OCI-LY3 (cell line): ENCODE results near the gene TMEM260.

ENCODE experiments used
- H2AFZ ChIP-seq: fragments of 200-600, 300-600 bp; shearing (Covaris generic); 2 replicates; pipeline ENCODE4 v1.6.0; 2014; ENCODE audit warnings: antibody characterized with exemption, low read depth, low read length
- H3K27ac ChIP-seq: fragments of 200-600, 300-600 bp; sonication (generic); 2 replicates; pipeline ENCODE4 v1.5.1; 2014; ENCODE audit warnings: mild to moderate bottlenecking, low read length, moderate library complexity, mixed read lengths
- H3K27me3 ChIP-seq: fragments of 200-600, 300-600 bp; sonication (generic); 2 replicates; pipeline ENCODE4 v1.6.1; 2014; ENCODE audit warnings: low read depth, low read length, mixed read lengths
- H3K36me3 ChIP-seq: fragments of 200-600, 300-600 bp; sonication (generic); replicated peaks from 2 replicates; pipeline ENCODE3; 2014; ENCODE audit warnings: low read depth, low read length, mixed read lengths
- H3K4me1 ChIP-seq: fragments of 300-600, 200-600 bp; sonication (generic); 2 replicates; pipeline ENCODE4 v1.6.1; 2014; ENCODE audit warnings: low read length, mixed read lengths
- H3K4me2 ChIP-seq: fragments of 200-600, 300-600 bp; sonication (generic); 2 replicates; pipeline ENCODE4 v1.6.1; 2014; ENCODE audit warnings: low read length, mixed read lengths
- H3K4me3 ChIP-seq: fragments of 300-600, 200-600 bp; sonication (generic); 2 replicates; pipeline ENCODE4 v1.5.1; 2014; ENCODE audit warnings: antibody characterized with exemption, mild to moderate bottlenecking, low read length, moderate library complexity
- H3K79me2 ChIP-seq: fragments of 300-600, 200-600 bp; shearing (Covaris generic); 2 replicates; pipeline ENCODE4 v1.6.1; 2014; ENCODE audit warnings: mild to moderate bottlenecking, low read length, mixed read lengths
- H3K9ac ChIP-seq: fragments of 300-600, 200-600 bp; shearing (Covaris generic); 2 replicates; pipeline ENCODE4 v1.6.0; 2014; ENCODE audit warnings: mild to moderate bottlenecking, low read length, moderate library complexity
- H3K9me3 ChIP-seq: fragments of 200-600, 300-600 bp; shearing (Covaris generic); 2 replicates; pipeline ENCODE4 v1.6.1; 2014; ENCODE audit warnings: low read length, mixed read lengths; ENCODE audit not compliant: insufficient read depth
- H4K20me1 ChIP-seq: fragments of 200-600, 300-600 bp; sonication (generic); 2 replicates; pipeline ENCODE4 v1.6.1; 2016; ENCODE audit warnings: low read length, mixed read lengths; ENCODE audit not compliant: insufficient read depth
- EZH2phosphoT487 ChIP-seq: fragments of 200-600 bp; shearing (Covaris generic); IDR thresholded peaks from 2 replicates; pipeline ENCODE4 v1.6.1; 2018; ENCODE audit warnings: antibody characterized with exemption, mixed run types, low read depth
- TF ChIP-seq, protein P1 (sequence below): fragments of 200-600, 300-600 bp; sonication (generic); IDR thresholded peaks from 2 replicates; pipeline ENCODE4 v1.5.1; 2014; ENCODE audit warnings: antibody characterized with exemption, low read length, low read depth

Gene TMEM260

DNA sequence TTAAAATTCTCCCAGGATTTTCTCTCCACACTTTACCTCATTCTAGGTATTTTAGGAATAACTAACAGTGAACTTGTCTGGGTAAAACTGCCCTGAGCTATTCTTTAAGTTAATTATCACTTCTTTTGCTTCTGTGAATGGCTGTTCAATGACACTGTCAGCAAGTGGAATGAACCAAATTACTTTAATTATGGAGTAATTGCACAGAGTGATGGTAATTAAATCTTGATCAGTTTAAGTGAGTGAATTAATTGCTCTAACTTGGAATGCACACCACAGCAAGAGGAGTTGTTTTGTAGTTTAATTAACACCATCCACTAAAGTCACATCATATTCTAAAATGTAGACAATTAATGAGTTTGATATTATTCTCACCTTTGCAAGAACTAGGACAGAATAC lies 36.2 kb upstream of the TMEM260 start:
- TF ChIP-seq, protein P1, sequence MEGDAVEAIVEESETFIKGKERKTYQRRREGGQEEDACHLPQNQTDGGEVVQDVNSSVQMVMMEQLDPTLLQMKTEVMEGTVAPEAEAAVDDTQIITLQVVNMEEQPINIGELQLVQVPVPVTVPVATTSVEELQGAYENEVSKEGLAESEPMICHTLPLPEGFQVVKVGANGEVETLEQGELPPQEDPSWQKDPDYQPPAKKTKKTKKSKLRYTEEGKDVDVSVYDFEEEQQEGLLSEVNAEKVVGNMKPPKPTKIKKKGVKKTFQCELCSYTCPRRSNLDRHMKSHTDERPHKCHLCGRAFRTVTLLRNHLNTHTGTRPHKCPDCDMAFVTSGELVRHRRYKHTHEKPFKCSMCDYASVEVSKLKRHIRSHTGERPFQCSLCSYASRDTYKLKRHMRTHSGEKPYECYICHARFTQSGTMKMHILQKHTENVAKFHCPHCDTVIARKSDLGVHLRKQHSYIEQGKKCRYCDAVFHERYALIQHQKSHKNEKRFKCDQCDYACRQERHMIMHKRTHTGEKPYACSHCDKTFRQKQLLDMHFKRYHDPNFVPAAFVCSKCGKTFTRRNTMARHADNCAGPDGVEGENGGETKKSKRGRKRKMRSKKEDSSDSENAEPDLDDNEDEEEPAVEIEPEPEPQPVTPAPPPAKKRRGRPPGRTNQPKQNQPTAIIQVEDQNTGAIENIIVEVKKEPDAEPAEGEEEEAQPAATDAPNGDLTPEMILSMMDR: no peak
- no peak for TF ChIP-seq EZH2phosphoT487
- no peaks in the 10 kb centered on the region for H3K9me3 ChIP-seq
- no peak overlapping the region for H3K27ac ChIP-seq
- no peak overlapping the region for H3K9ac ChIP-seq
- no peak overlapping the region for H2AFZ ChIP-seq
- H3K79me2 ChIP-seq: no peaks in the 10 kb centered on the region
- H3K36me3 ChIP-seq: no peaks in the 10 kb centered on the region
- H3K27me3 ChIP-seq: no peaks in the 10 kb centered on the region; the same call in 1 of the 2 replicates
- no peaks in the 10 kb centered on the region for H4K20me1 ChIP-seq
- no peak overlapping the region for H3K4me2 ChIP-seq
- H3K4me1 ChIP-seq: no peaks in the 10 kb centered on the region
- H3K4me3 ChIP-seq: no peak overlapping the region

DNA sequence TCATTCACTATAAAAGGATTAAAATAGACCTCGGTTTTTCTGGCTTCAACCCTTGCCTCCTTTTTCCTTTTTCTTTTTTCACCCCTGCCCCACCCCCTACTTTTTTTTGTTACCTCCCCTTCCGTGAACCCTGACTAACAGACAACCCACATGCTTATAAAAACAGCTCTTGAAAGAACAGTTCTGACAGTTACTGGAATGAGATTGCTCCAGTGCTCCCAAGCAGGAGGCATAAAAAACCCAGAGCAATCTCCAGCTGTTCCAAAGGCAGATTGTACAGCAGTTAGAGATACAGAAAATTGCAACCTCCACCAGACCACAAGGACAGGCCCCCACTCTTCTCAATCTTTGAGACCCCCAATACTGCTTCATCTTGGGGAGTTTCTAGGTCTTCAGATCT lies 29.9 kb upstream of the TMEM260 start:
- Histone ChIP-seq H4K20me1 (no peaks in the 10 kb centered on the region), H3K27me3 (peaks cover 13% of the 10 kb centered on the region; the same call in 1 of the 2 replicates), H3K4me3 (no peak overlapping the region)

DNA sequence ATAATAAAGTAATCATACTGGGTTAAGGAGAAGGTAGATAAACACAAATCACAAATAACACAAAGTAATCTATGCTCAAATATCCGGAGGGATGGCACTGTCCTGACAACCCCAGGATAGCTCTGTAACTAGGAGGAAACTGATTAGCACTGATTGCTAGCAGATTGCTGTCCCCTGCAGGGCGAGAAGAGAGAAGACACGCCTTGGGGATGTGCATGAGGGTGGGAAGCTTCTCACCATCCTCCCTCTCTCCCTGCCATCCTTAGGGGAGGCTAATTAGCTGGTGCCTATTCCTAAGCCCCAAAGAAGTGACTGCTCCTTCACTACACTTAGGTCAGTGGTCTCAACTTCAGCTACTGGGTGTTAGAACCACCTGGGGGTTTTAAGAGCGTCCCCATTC lies 27.0 kb upstream of the TMEM260 start:
- Histone ChIP-seq H3K27ac (no peak overlapping the region), H3K79me2 (no peaks in the 10 kb centered on the region), H3K9ac (no peak overlapping the region), H2AFZ (no peak overlapping the region), H3K4me3 (no peak overlapping the region), H3K9me3 (no peaks in the 10 kb centered on the region), H3K4me2 (no peak overlapping the region), H4K20me1 (no peaks in the 10 kb centered on the region), H3K4me1 (no peaks in the 10 kb centered on the region), H3K27me3 (peaks cover 15% of the 10 kb centered on the region; the same call in 1 of the 2 replicates), H3K36me3 (no peaks in the 10 kb centered on the region)
- TF ChIP-seq EZH2phosphoT487: no peak
- TF ChIP-seq, protein P1: no peak

More for the DNA sequence above, 29.9 kb upstream of the TMEM260 start:
- TF ChIP-seq, protein P1: no peak
- no peak for TF ChIP-seq EZH2phosphoT487
- no peak overlapping the region for H3K27ac ChIP-seq
- H3K9ac ChIP-seq: no peak overlapping the region
- H3K36me3 ChIP-seq: no peaks in the 10 kb centered on the region
- H3K4me1 ChIP-seq: no peaks in the 10 kb centered on the region
- no peak overlapping the region for H2AFZ ChIP-seq
- no peaks in the 10 kb centered on the region for H3K79me2 ChIP-seq
- no peaks in the 10 kb centered on the region for H3K9me3 ChIP-seq
- H3K4me2 ChIP-seq: no peak overlapping the region

DNA sequence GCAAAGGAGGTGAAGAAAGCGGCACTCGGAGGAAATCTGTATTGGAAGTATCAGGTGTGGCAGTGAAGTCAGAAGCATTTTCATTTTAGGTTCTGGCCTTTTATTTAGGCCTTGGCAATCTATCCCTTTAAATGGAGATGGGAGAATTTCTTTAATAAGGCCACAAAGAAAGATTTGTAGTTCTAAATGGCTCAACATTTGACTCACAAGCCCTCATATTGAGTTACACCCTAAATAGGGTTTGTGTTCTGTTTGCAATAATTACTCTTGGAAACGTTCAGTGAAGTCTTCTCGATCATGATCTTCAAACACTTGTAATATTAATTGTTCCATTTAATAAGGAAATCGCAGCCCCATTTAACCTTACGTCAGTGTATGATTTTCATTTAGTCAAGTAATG lies 25.3 kb upstream of the TMEM260 start:
- H3K9me3 ChIP-seq: no peaks in the 10 kb centered on the region
- no peak overlapping the region for H3K4me2 ChIP-seq
- TF ChIP-seq, protein P1: no peak
- TF ChIP-seq EZH2phosphoT487: no peak
- peaks cover 20% of the 10 kb centered on the region; the same call in 1 of the 2 replicates for H3K27me3 ChIP-seq
- no peaks in the 10 kb centered on the region for H3K4me1 ChIP-seq
- H3K27ac ChIP-seq: no peak overlapping the region
- H2AFZ ChIP-seq: no peak overlapping the region
- H4K20me1 ChIP-seq: no peaks in the 10 kb centered on the region
- no peak overlapping the region for H3K9ac ChIP-seq
- H3K4me3 ChIP-seq: no peak overlapping the region
- no peaks in the 10 kb centered on the region for H3K36me3 ChIP-seq
- no peaks in the 10 kb centered on the region for H3K79me2 ChIP-seq
